ENCODE data around the gene VPS41. TPM values are rescaled to one million over a fixed set of nuclear protein-coding genes. Genes with fewer than 3 reads are reported as not detected.

The VPS41 gene
- total and polyA plus RNA-seq, 12 donors = 12.7 to 133 (median 59.8) TPM

DNA sequence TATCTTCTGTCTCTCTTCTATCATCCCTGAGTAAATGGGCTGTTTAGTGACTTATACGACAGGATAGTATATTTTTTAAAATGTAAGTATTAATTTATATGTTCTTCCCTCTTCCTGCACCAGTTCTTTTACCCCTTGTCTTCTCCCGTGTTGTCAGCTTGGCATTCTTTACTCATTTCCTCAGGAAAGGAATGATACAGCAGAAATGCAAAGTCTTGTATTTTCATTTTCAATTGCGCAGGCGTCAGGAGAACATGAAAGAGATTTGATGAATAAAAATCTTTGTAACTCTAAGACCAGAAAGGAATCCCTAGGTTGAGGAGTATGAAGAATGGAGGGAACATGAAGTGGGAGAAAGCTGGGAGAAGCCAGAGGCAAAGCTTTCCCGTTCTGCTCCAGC, 18.8 kb upstream of the VPS41 start:
- no peak overlapping the region for H3K4me3 ChIP-seq
- H3K9me3 ChIP-seq (replicated peaks in 1 of 3) = no peaks in the 10 kb centered on the region
- H3K27me3 ChIP-seq = no peaks in the 10 kb centered on the region
- 54 to 76% (median 67%) methylated on average over 5 of the region's 5 CpGs for WGBS, 4 donors
- no peak for TF ChIP-seq POLR2A (IDR thresholded peaks at IDR 0.05)
- TF ChIP-seq, protein P1, sequence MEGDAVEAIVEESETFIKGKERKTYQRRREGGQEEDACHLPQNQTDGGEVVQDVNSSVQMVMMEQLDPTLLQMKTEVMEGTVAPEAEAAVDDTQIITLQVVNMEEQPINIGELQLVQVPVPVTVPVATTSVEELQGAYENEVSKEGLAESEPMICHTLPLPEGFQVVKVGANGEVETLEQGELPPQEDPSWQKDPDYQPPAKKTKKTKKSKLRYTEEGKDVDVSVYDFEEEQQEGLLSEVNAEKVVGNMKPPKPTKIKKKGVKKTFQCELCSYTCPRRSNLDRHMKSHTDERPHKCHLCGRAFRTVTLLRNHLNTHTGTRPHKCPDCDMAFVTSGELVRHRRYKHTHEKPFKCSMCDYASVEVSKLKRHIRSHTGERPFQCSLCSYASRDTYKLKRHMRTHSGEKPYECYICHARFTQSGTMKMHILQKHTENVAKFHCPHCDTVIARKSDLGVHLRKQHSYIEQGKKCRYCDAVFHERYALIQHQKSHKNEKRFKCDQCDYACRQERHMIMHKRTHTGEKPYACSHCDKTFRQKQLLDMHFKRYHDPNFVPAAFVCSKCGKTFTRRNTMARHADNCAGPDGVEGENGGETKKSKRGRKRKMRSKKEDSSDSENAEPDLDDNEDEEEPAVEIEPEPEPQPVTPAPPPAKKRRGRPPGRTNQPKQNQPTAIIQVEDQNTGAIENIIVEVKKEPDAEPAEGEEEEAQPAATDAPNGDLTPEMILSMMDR (IDR thresholded peaks at IDR 0.05) = no peak
- H3K36me3 ChIP-seq (replicated peaks in 1 of 2) = no peaks in the 10 kb centered on the region
- H3K4me1 ChIP-seq (replicated peaks in 1 of 2) = no peaks in the 10 kb centered on the region
- no peak overlapping the region for H3K27ac ChIP-seq
- no peak for DNase-seq
- intact Hi-C loops (cut with DNase I) = loop anchor here in 1 of 2 donors (10.0 kb wide), 1 partner anchor 133 kb away; no protein-coding TSS in a partner anchor

DNA sequence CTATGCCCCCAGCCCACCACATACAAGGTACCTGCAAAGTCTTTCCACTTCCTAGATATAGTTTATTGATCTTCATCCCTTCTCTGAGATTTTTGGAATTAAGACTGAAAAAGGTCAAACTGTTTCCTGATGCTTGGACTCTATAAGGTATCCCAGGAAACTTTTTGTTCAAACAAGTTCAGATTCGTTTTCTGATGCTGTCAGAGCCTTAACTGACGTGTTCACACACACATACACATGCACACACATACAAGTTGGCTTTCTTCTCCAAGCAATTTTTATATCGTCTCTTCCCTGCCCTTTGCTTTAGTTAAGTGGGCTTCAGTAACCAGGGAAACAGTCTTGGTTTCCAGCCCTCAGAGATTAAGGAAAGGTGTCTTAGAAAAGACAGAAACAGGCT, 11.7 kb upstream of the VPS41 start:
- no peaks in the 10 kb centered on the region for H3K36me3 ChIP-seq (replicated peaks in 1 of 2)
- H3K27me3 ChIP-seq = no peaks in the 10 kb centered on the region
- H3K9me3 ChIP-seq (replicated peaks in 1 of 3) = no peaks in the 10 kb centered on the region
- H3K27ac ChIP-seq = no peak overlapping the region
- intact Hi-C loops (cut with DNase I) = loop anchor here in 1 of 2 donors (10.0 kb wide), 1 partner anchor 126 kb away; no protein-coding TSS in a partner anchor
- no peak overlapping the region for H3K4me3 ChIP-seq
- WGBS, 4 donors = 75 to 82% (median 79%) methylated on average over 3 of the region's 3 CpGs
- no peak for DNase-seq
- H3K4me1 ChIP-seq (replicated peaks in 1 of 2) = no peaks in the 10 kb centered on the region
- TF ChIP-seq POLR2A (IDR thresholded peaks at IDR 0.05) = no peak
- TF ChIP-seq, protein P1 (IDR thresholded peaks at IDR 0.05) = no peak

DNA sequence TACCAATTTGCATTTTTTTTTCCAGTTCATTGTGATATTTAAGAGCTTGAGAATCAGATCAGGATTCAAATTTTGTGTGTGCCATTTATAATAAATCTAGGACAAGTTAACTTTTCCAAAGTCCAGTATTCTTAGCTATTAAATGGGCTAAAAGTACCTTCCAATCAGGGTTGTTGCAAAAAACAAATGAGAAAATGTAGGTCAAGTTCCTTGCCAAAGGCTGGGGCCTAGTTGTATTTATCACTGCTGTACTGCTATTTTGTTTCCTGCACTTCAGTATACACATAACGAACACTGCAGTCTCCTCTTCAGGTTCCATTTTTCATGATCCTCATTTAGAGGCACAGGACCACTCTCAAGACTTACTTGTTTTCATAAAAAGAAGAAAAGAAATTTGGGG, 7.4 kb upstream of the VPS41 start:
- no peak overlapping the region for H3K4me3 ChIP-seq
- intact Hi-C loops (cut with DNase I) = no loop called here
- 73 to 94% (median 87%) methylated on average over 1 of the region's 1 CpG for WGBS, 4 donors
- TF ChIP-seq POLR2A (IDR thresholded peaks at IDR 0.05) = no peak
- TF ChIP-seq, protein P1 (IDR thresholded peaks at IDR 0.05) = no peak
- DNase-seq = no peak
- no peaks in the 10 kb centered on the region for H3K9me3 ChIP-seq (replicated peaks in 1 of 3)
- no peaks in the 10 kb centered on the region for H3K27me3 ChIP-seq
- H3K4me1 ChIP-seq (replicated peaks in 1 of 2) = no peaks in the 10 kb centered on the region
- no peak overlapping the region for H3K27ac ChIP-seq
- H3K36me3 ChIP-seq (replicated peaks in 1 of 2) = no peaks in the 10 kb centered on the region

DNA sequence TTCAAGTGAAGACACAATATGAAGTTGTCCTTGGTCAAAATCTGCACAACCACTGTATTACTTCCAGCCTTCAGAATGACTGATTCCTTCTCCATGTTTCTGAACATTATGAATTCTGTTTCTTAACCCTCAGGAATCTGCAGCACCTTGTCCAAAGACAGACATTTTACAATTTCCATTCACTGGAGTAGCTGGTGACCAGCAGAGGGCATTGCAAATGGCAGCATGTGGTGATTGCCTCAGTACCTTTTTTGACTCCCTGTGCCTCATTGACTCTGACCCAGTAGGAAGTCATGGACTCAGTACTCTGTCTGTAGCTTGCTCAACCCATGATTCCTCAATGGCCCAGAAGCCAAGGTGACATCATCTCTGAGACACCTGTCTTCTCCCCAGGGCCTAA, 879 bp upstream of the VPS41 start:
- peaks cover 3 to 19% of the 10 kb centered on the region in 2 donors for H3K4me1 ChIP-seq (replicated peaks in 1 of 2)
- no peak overlapping the region for H3K4me3 ChIP-seq
- H3K36me3 ChIP-seq (replicated peaks in 1 of 2) = no peaks in the 10 kb centered on the region
- TF ChIP-seq, protein P1 (IDR thresholded peaks at IDR 0.05) = no peak
- no peak for TF ChIP-seq POLR2A (IDR thresholded peaks at IDR 0.05)
- no peak overlapping the region for H3K27ac ChIP-seq
- no peak for DNase-seq
- intact Hi-C loops (cut with DNase I) = no loop called here
- no peaks in the 10 kb centered on the region for H3K9me3 ChIP-seq (replicated peaks in 1 of 3)
- no peaks in the 10 kb centered on the region for H3K27me3 ChIP-seq
